Suprapubic skin (tissue), 4 donors: ENCODE data around the gene DNAH9.

Experiments used
- POLR2A ChIP-seq, 2 donors: fragments of 450-650 bp; IDR thresholded peaks; one replicate each; pipeline ENCODE4 v1.6.1; 2017; ENCODE audit warnings: antibody characterized with exemption in 2 of 2, mild to moderate bottlenecking in 2 of 2, moderate library complexity in 2 of 2
- POLR2AphosphoS5 ChIP-seq, 3 donors: sonication (generic); formaldehyde crosslinking; IDR thresholded peaks; one replicate each; pipeline ENCODE4 v1.6.1; 2017; ENCODE audit warnings: antibody characterized with exemption in 3 of 3
- TF ChIP-seq, protein P1 (sequence below), 2 donors: fragments of 200-600 bp in 1 of 2; fragments of 450-650 bp in 1 of 2; sonication (generic) in 1 of 2; IDR thresholded peaks; one replicate each; pipeline ENCODE4 v1.5.1; 2016 to 2019; ENCODE audit warnings: antibody characterized with exemption in 2 of 2, mild to moderate bottlenecking in 1 of 2, moderate library complexity in 1 of 2

DNA sequence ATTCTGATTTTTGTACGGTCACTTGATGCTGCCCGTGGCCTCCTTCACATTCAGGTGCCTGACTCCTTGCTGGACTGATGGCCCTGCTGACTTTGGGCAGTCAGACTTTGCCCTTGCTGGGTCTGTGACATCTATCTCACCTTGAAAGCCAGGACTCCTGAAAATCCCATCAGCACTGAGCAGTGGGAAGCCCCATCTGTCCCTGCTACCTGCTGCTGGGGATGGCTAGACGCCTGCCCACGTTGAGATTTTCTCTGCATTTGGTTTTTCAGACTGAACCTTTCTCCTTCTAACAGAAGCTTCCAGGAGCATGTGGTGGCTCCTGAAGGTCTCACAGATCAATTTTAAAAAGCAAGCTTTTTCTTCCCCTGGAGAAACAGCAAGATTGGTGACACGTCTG is 409.2 kb downstream of the DNAH9 start:
- TF ChIP-seq, protein P1, sequence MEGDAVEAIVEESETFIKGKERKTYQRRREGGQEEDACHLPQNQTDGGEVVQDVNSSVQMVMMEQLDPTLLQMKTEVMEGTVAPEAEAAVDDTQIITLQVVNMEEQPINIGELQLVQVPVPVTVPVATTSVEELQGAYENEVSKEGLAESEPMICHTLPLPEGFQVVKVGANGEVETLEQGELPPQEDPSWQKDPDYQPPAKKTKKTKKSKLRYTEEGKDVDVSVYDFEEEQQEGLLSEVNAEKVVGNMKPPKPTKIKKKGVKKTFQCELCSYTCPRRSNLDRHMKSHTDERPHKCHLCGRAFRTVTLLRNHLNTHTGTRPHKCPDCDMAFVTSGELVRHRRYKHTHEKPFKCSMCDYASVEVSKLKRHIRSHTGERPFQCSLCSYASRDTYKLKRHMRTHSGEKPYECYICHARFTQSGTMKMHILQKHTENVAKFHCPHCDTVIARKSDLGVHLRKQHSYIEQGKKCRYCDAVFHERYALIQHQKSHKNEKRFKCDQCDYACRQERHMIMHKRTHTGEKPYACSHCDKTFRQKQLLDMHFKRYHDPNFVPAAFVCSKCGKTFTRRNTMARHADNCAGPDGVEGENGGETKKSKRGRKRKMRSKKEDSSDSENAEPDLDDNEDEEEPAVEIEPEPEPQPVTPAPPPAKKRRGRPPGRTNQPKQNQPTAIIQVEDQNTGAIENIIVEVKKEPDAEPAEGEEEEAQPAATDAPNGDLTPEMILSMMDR (IDR thresholded peaks at IDR 0.05): no peak
- TF ChIP-seq POLR2A (IDR thresholded peaks at IDR 0.05) (no peak), POLR2AphosphoS5 (IDR thresholded peaks at IDR 0.05) (no peak)
